ENCODE measurements around the gene PARD3. TPM values are rescaled to one million over a fixed set of nuclear protein-coding genes. Genes with fewer than 3 reads are reported as not detected.

The PARD3 gene
- total RNA-seq, 2 donors from 2014 or later: 41.7 to 48.8 TPM

GRCh38 chr10:34540492-34540891 is 274.6 kb downstream of the PARD3 start:
- H3K36me3 ChIP-seq: no peaks in the 10 kb centered on the region
- intact Hi-C loops (cut with DNase I): no loop called here
- H3K27me3 ChIP-seq: no peaks in the 10 kb centered on the region
- no peaks in the 10 kb centered on the region for H3K9me3 ChIP-seq
- H3K27ac ChIP-seq: no peak overlapping the region
- TF ChIP-seq CTCF (IDR thresholded peaks at IDR 0.05): no peak
- DNase-seq: no peak
- no peak overlapping the region for H3K9ac ChIP-seq (ENCODE audit: low read depth in 2 of 2, low read length in 2 of 2)
- H3K4me1 ChIP-seq: no peaks in the 10 kb centered on the region
- no peak overlapping the region for H3K4me3 ChIP-seq

GRCh38 chr10:34539533-34540315 is 275.4 kb downstream of the PARD3 start:
- no peak for TF ChIP-seq CTCF (IDR thresholded peaks at IDR 0.05)
- intact Hi-C loops (cut with DNase I): no loop called here
- Histone ChIP-seq H3K27ac (peak overlapping the region; percentile 53), H3K36me3 (no peaks in the 10 kb centered on the region), H3K27me3 (no peaks in the 10 kb centered on the region), H3K4me3 (peak overlapping the region; percentile 12), H3K9me3 (no peaks in the 10 kb centered on the region), H3K9ac (ENCODE audit: low read depth in 2 of 2, low read length in 2 of 2) (peak overlapping the region; percentile 17 to 61), H3K4me1 (no peaks in the 10 kb centered on the region)
- DNase-seq: peak; percentile 48

GRCh38 chr10:34538281-34538829 is 276.7 kb downstream of the PARD3 start:
- Histone ChIP-seq H3K27ac (no peak overlapping the region), H3K4me3 (no peak overlapping the region)

GRCh38 chr10:34537629-34538231 is 277.4 kb downstream of the PARD3 start:
- no peaks in the 10 kb centered on the region for H3K27me3 ChIP-seq
- H3K9me3 ChIP-seq: no peaks in the 10 kb centered on the region
- no peak overlapping the region for H3K4me3 ChIP-seq
- H3K9ac ChIP-seq (ENCODE audit: low read depth in 2 of 2, low read length in 2 of 2): no peak overlapping the region
- H3K27ac ChIP-seq: no peak overlapping the region
- no peak for TF ChIP-seq CTCF (IDR thresholded peaks at IDR 0.05)
- intact Hi-C loops (cut with DNase I): no loop called here
- DNase-seq: no peak
- H3K36me3 ChIP-seq: no peaks in the 10 kb centered on the region
- H3K4me1 ChIP-seq: no peaks in the 10 kb centered on the region

More at GRCh38 chr10:34538281-34538829, 276.7 kb downstream of the PARD3 start:
- Histone ChIP-seq H3K9me3 (no peaks in the 10 kb centered on the region), H3K36me3 (no peaks in the 10 kb centered on the region), H3K4me1 (no peaks in the 10 kb centered on the region), H3K27me3 (no peaks in the 10 kb centered on the region), H3K9ac (ENCODE audit: low read depth in 2 of 2, low read length in 2 of 2) (no peak overlapping the region)
- no peak for DNase-seq
- intact Hi-C loops (cut with DNase I): no loop called here
- no peak for TF ChIP-seq CTCF (IDR thresholded peaks at IDR 0.05)

- TF ChIP-seq CTCF (IDR thresholded peaks at IDR 0.05): no peak
- Histone ChIP-seq H3K4me3 (no peak overlapping the region), H3K36me3 (no peaks in the 10 kb centered on the region), H3K27ac (no peak overlapping the region), H3K9ac (ENCODE audit: low read depth in 2 of 2, low read length in 2 of 2) (no peak overlapping the region), H3K4me1 (no peaks in the 10 kb centered on the region), H3K27me3 (no peaks in the 10 kb centered on the region), H3K9me3 (no peaks in the 10 kb centered on the region)
- DNase-seq: no peak
- intact Hi-C loops (cut with DNase I): no loop called here
These were observed 279.2 kb downstream of the PARD3 start for GRCh38 chr10:34535872-34536271.

Data from colonic mucosa (tissue), 4 donors.